Measurements from ENCODE around the gene GTF2B.
A peak's percentile ranks its signal among the peaks of the same experiment; 100 is the strongest.
"Not testable (repeated sequence)": the region's sequence is repeated elsewhere in the genome, so short reads cannot be mapped to it uniquely, and the experiment has no call there.

GTF2B gene

GRCh38 chr1:88891318-88891950 is at the start of gene GTF2B:
Gene GTF2B, minus strand, starts transcription at chr1:88891567. Its CDS starts 68 bp downstream, at chr1:88891499.
- DNase-seq: peak; percentile 37 to 94 (median 84)

- not testable (repeated sequence) for DNase-seq
Measured at GRCh38 chr1:88938528-88938927, 47.2 kb upstream of the GTF2B start.

- no peak for DNase-seq
Measured at GRCh38 chr1:88936760-88937342, 45.5 kb upstream of the GTF2B start.

GRCh38 chr1:88936223-88936523 is 44.8 kb upstream of the GTF2B start:
- no peak for DNase-seq

GRCh38 chr1:88935522-88936222 is 44.3 kb upstream of the GTF2B start:
- peak in 2 of 58 donors; percentile 4 to 9 for DNase-seq

GRCh38 chr1:88930176-88930575 is 38.8 kb upstream of the GTF2B start:
- not testable (repeated sequence) for DNase-seq

GRCh38 chr1:88923224-88923623 is 31.9 kb upstream of the GTF2B start:
- no peak for DNase-seq

GRCh38 chr1:88922214-88922613 is 30.8 kb upstream of the GTF2B start:
- DNase-seq: no peak

- DNase-seq: no peak
Measured at GRCh38 chr1:88920845-88921244, 29.5 kb upstream of the GTF2B start.

- no peak for DNase-seq
Measured at GRCh38 chr1:88917321-88918025, 26.1 kb upstream of the GTF2B start.

- DNase-seq: no peak
Measured at GRCh38 chr1:88916883-88917282, 25.5 kb upstream of the GTF2B start.

GRCh38 chr1:88911800-88912199 is 20.4 kb upstream of the GTF2B start:
- DNase-seq: not testable (repeated sequence)

GRCh38 chr1:88911161-88911560 is 19.8 kb upstream of the GTF2B start:
- DNase-seq: no peak

GRCh38 chr1:88910401-88910800 is 19.0 kb upstream of the GTF2B start:
- no peak for DNase-seq

GRCh38 chr1:88900883-88901282 is 9.5 kb upstream of the GTF2B start:
- no peak for DNase-seq

- peak in 1 of 58 donors; percentile 5 for DNase-seq
Measured at GRCh38 chr1:88897070-88897730, 5.8 kb upstream of the GTF2B start.

GRCh38 chr1:88892357-88892877 is 1.1 kb upstream of the GTF2B start:
- peak in 7 of 58 donors; percentile 3 to 66 (median 16) for DNase-seq

- no peak for DNase-seq
Measured at GRCh38 chr1:88891951-88892340, 579 bp upstream of the GTF2B start.

- DNase-seq: peak in 27 of 58 donors; percentile 6 to 55 (median 22)
Measured at GRCh38 chr1:88890791-88891317, 513 bp downstream of the GTF2B start.

- DNase-seq: no peak
Measured at GRCh38 chr1:88890131-88890530, 1.2 kb downstream of the GTF2B start.

GRCh38 chr1:88888750-88889149 is 2.6 kb downstream of the GTF2B start:
- DNase-seq: no peak
